HL-60 (cell line): ENCODE data around the gene RAB1B.

ENCODE experiments used
- DNase-seq, 2 experiments: peaks; one replicate each; pipeline ENCODE4 v3.0.0-alpha.2; 2010 to 2020; ENCODE audit warnings: low read depth in 1 of 2, low spot score in 1 of 2
- H3K27ac ChIP-seq: fragments of 250-450 bp; sonication (Bioruptor Pico); replicated peaks from 2 replicates; pipeline ENCODE4 v1.5.1; 2020; ENCODE audit warnings: mild to moderate bottlenecking, moderate library complexity
- H3K27me3 ChIP-seq: fragments of 250-450 bp; sonication (Bioruptor Pico); 2 replicates; pipeline ENCODE4 v1.5.1; 2021; ENCODE audit warnings: mild to moderate bottlenecking, moderate library complexity; ENCODE audit not compliant: insufficient read depth, poor library complexity, severe bottlenecking
- H3K4me3 ChIP-seq: replicated peaks from 2 replicates; pipeline ENCODE4 v1.5.1; 2011; ENCODE audit warnings: mild to moderate bottlenecking, control low read depth, low read length; ENCODE audit not compliant: insufficient read depth
- CTCF ChIP-seq: IDR thresholded peaks from one replicate; pipeline ENCODE4 v1.5.1; 2011; ENCODE audit warnings: low read length, control low read depth, inconsistent platforms; ENCODE audit not compliant: insufficient read depth
- GABPA ChIP-seq: IDR thresholded peaks from 2 replicates; pipeline ENCODE4 v1.6.1; 2012; ENCODE audit warnings: low read depth
- POLR2AphosphoS5 ChIP-seq: IDR thresholded peaks from 2 replicates; pipeline ENCODE4 v1.6.1; 2012; ENCODE audit warnings: low read depth
- REST ChIP-seq: IDR thresholded peaks from 2 replicates; pipeline ENCODE4 v1.6.1; 2012; ENCODE audit warnings: low read depth; ENCODE audit not compliant: insufficient replicate concordance
- SPI1 ChIP-seq: IDR thresholded peaks from 2 replicates; pipeline ENCODE4 v1.6.1; 2012; ENCODE audit warnings: low read depth, mild to moderate bottlenecking, borderline replicate concordance

The RAB1B gene

GRCh38 chr11:66312549-66313320, 44.3 kb downstream of the RAB1B start:
- H3K27me3 ChIP-seq: no peaks in the 10 kb centered on the region

DNA sequence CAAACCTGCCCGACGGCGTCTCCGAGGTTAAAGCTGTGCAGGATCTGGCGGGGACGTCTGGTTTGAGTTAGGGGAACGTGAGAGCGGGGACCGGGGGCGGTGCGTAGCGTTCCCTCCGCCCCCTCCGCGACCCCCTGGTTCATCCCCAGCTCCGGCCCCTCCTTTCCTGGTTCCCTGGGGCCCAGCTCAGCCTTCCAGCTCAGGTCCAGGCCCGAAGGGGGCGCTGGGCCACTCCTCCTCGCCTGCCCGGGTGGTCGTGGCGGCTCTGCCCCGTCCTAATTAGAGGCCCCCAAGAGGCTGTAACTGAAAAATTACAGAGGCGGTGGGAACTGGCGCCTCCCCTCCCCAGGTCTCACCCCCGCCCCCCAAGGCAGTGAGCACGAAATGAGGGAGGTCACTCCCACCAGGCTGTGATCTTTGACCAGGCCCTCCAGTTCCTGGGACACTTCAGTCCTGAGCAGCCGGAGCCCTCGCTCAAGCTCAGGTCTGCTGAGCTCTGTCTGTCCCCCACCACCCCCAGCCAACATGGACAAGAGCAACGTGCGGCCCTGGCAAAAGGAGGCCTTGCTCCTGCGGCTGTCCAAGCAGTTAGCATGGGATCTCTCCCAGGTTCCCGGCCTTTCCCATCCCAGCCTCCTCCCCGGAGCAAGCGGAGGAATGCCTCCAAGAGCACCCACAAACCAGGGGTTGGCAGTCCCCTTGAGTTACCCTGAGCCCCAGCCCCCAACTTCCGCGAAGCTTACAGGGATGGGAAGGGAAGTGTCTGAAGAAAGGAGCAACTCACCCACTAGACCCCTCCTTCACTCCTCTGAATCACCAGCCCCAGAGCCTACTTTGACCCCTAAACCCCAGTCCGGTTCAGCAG, 45.1 kb downstream of the RAB1B start:
- Histone ChIP-seq H3K4me3 (no peak overlapping the region; the same call in 1 of the 2 replicates), H3K27me3 (no peaks in the 10 kb centered on the region), H3K27ac (peak overlapping the region; percentile 22; the same call in 1 of the 2 replicates)
- no peak for DNase-seq
- no peak for TF ChIP-seq POLR2AphosphoS5
- no peak for TF ChIP-seq SPI1

More at GRCh38 chr11:66312549-66313320, 44.3 kb downstream of the RAB1B start:
- peak; percentile 95 to 98 for DNase-seq
- TF ChIP-seq CTCF: no peak
- TF ChIP-seq POLR2AphosphoS5: no peak
- no peak for TF ChIP-seq REST
- H3K4me3 ChIP-seq: peak overlapping the region; percentile 40
- peak overlapping the region; percentile 46 for H3K27ac ChIP-seq

GRCh38 chr11:66314186-66314501, 45.7 kb downstream of the RAB1B start:
- Histone ChIP-seq H3K27ac (no peak overlapping the region), H3K4me3 (no peak overlapping the region), H3K27me3 (no peaks in the 10 kb centered on the region)
- DNase-seq: no peak
- TF ChIP-seq POLR2AphosphoS5 (no peak), REST (no peak), GABPA (no peak), SPI1 (no peak), CTCF (no peak)

- Histone ChIP-seq H3K27ac (no peak overlapping the region), H3K27me3 (no peaks in the 10 kb centered on the region), H3K4me3 (no peak overlapping the region)
- no peak for TF ChIP-seq REST
- TF ChIP-seq POLR2AphosphoS5: no peak
- TF ChIP-seq GABPA: no peak
- no peak for TF ChIP-seq SPI1
- TF ChIP-seq CTCF: no peak
- no peak for DNase-seq
Measured at GRCh38 chr11:66314561-66315497, 46.4 kb downstream of the RAB1B start.
